Measurements from ENCODE around the gene SCNN1G. TPM values are rescaled to one million over a fixed set of nuclear protein-coding genes. Genes with fewer than 3 reads are reported as not detected.
"Not testable (repeated sequence)": the region's sequence is repeated elsewhere in the genome, so short reads cannot be mapped to it uniquely, and the experiment has no call there.

The SCNN1G gene
- total and polyA plus RNA-seq, 5 donors = 0.05 TPM; not detected in 4

DNA sequence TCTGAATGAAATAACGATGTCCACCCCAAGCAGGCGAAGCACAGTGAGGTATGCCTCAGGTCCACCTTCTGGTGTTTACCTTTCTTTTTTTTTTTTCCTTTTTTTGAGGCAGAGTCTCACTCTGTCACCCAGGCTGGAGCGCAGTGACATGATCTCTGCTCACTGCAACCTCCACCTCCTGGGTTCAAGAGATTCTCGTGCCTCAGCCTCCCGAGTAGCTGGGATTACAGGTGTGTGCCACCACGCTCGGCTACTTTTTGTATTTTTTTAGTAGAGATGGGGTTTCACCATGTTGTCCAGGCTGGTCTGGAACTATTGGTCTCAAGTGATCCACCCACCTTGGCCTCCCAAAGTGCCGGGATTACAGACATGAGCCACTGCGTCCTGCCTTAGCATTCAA, 38.2 kb upstream of the SCNN1G start:
- H3K27ac ChIP-seq (ENCODE audit: low read length); H3K27me3 ChIP-seq (ENCODE audit: control insufficient read depth, insufficient read depth); ATAC-seq; intact Hi-C loops (cut with DNase I); H3K4me3 ChIP-seq (ENCODE audit: low read length); DNase-seq; H3K9me3 ChIP-seq (ENCODE audit: control insufficient read depth, low read length): not testable (repeated sequence)
- WGBS = 98% methylated on average over 9 of the region's 9 CpGs
- peaks cover 10% of the 10 kb centered on the region for H3K4me1 ChIP-seq (ENCODE audit: control insufficient read depth, insufficient read depth, low read length)

DNA sequence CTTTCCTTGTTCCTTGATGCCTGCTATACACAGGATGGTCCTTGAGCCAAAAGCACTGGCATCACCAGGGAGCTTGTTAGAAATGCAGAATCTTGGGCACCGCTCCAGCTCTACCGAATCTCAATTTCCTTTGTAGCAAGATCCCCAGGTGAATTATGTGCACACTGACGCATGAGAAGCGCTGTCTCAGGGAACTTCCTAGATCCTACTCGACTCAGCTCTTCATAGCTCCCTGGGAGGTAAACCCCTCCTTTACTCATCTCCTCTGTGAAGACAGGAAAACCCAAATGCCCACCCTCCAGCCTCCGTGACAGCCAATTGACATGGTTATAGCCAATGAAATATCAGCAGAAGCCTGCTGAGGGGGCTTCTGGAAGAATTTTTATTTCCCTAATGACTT, 37.4 kb upstream of the SCNN1G start:
- Histone ChIP-seq H3K4me3 (ENCODE audit: low read length) (no peak overlapping the region), H3K27ac (ENCODE audit: low read length) (peak overlapping the region; percentile 2), H3K9me3 (ENCODE audit: control insufficient read depth, low read length) (no peaks in the 10 kb centered on the region), H3K27me3 (ENCODE audit: control insufficient read depth, insufficient read depth) (no peaks in the 10 kb centered on the region), H3K4me1 (ENCODE audit: control insufficient read depth, insufficient read depth, low read length) (peaks cover 10% of the 10 kb centered on the region)
- ATAC-seq (no peak), DNase-seq (no peak)
- 72% methylated on average over 6 of the region's 6 CpGs for WGBS
- intact Hi-C loops (cut with DNase I) = loop anchor here in 2 of 4 donors (5.0 kb wide), 2 partner anchors 58 to 63 kb away; no protein-coding TSS in a partner anchor

DNA sequence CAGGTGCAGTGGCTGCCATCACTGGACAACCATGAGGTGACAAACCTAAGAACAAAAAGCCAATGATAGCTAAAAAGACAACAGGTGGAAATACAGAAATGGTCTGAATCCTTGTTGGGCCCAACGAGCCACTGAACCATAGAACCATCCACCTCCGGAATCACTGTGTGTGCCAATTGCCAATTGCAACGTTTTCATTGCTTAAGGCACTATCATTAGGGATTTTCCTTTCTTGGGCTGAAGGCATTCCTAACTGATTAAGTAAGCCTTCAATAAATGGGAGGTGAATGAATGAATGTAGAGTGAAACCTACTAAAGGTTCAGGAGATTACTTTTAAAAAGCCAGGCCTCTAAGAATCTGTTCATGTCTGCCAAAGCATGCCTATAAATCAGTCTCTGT, 36.9 kb upstream of the SCNN1G start:
- no peak overlapping the region for H3K4me3 ChIP-seq (ENCODE audit: low read length)
- 48% methylated on average over 3 of the region's 3 CpGs for WGBS
- H3K4me1 ChIP-seq (ENCODE audit: control insufficient read depth, insufficient read depth, low read length) = peaks cover 10% of the 10 kb centered on the region
- intact Hi-C loops (cut with DNase I) = loop anchor here in 2 of 4 donors (5.0 kb wide), 2 partner anchors 58 to 63 kb away; no protein-coding TSS in a partner anchor
- no peak for DNase-seq
- no peak for ATAC-seq
- no peak overlapping the region for H3K27ac ChIP-seq (ENCODE audit: low read length)
- H3K27me3 ChIP-seq (ENCODE audit: control insufficient read depth, insufficient read depth) = no peaks in the 10 kb centered on the region
- H3K9me3 ChIP-seq (ENCODE audit: control insufficient read depth, low read length) = no peaks in the 10 kb centered on the region

DNA sequence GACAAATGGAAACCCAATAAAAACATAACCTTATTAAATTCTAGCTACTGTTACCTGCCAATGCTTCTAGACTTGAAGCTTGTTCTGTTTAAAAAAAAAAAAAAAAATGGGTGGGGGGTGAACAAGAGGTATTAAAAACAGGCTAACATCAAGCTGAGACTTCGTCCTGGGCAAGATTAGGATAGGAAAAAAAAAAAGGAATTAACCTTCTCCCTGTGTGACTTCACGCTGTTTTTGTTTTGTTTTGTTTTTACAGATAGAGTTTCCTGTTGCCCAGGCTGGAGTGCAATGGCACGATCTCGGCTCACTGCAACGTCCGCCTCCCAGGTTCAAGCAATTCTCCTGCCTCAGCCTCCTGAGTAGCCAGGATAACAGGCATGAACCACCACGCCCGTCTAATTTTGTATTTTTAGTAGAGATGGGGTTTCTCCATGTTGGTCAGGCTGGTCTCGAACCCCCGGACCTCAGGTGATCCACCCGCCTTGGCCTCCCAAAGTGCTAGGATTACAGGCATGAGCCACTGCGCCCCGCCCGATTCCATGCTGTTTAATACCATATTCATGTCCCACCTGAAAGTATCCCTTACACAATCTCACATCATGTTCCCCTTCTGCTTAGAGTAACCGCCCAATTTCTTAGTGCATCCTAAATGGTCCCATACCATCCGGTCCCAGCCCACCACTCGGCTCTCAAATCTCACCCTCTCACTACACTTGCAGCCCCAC, 35.5 kb upstream of the SCNN1G start:
- WGBS = 71% methylated on average over 17 of the region's 17 CpGs
- Histone ChIP-seq H3K4me1 (ENCODE audit: control insufficient read depth, insufficient read depth, low read length) (peaks cover 10% of the 10 kb centered on the region), H3K4me3 (ENCODE audit: low read length) (no peak overlapping the region), H3K9me3 (ENCODE audit: control insufficient read depth, low read length) (no peaks in the 10 kb centered on the region), H3K27ac (ENCODE audit: low read length) (no peak overlapping the region), H3K27me3 (ENCODE audit: control insufficient read depth, insufficient read depth) (no peaks in the 10 kb centered on the region)
- DNase-seq = no peak
- intact Hi-C loops (cut with DNase I) = loop anchor here in 2 of 4 donors (5.0 kb wide), 2 partner anchors 60 to 65 kb away; no protein-coding TSS in a partner anchor
- no peak for ATAC-seq

DNA sequence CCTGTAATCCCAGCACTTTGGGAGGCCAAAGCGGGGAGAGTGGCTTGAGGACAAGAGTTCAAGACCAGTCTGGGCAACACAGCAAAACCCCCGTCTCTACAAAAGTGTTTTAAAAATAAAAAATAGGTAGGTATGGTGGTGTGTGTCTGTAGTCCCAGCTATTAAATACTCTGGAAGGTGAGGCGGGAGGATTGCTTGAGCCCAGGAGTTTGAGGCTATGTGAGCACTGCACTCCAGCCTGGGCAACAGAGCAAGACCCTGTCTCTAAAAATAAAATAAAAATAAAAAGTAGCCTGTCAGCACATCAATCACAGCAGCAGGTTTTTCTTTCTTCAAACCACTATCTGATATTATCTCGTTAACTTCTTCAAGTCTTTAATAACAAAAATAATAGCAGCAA, 34.9 kb upstream of the SCNN1G start:
- Histone ChIP-seq H3K27ac (ENCODE audit: low read length) (no peak overlapping the region), H3K4me3 (ENCODE audit: low read length) (no peak overlapping the region), H3K9me3 (ENCODE audit: control insufficient read depth, low read length) (no peaks in the 10 kb centered on the region), H3K27me3 (ENCODE audit: control insufficient read depth, insufficient read depth) (no peaks in the 10 kb centered on the region), H3K4me1 (ENCODE audit: control insufficient read depth, insufficient read depth, low read length) (peaks cover 7% of the 10 kb centered on the region)
- 78% methylated on average over 4 of the region's 4 CpGs for WGBS
- intact Hi-C loops (cut with DNase I) = loop anchor here in 2 of 4 donors (5.0 kb wide), 2 partner anchors 60 to 65 kb away; no protein-coding TSS in a partner anchor
- no peak for DNase-seq
- ATAC-seq = no peak

DNA sequence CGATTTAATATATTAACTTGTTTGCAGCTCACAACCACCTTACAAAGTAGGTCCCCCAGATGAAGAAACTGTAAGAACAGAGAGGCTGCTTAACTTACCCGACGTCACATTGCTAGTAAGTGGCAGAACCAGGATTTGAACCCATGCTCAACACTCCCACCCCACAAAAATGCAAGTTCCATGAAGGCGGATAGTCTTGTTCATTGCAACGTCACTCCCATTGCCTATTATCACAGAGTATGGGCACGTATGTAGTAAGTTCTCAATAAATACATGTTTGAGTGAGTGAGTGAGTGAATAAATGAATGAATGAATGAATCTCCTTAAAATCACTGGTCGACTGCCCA, 34.4 kb upstream of the SCNN1G start:
- Histone ChIP-seq H3K27me3 (ENCODE audit: control insufficient read depth, insufficient read depth) (no peaks in the 10 kb centered on the region), H3K4me1 (ENCODE audit: control insufficient read depth, insufficient read depth, low read length) (peaks cover 7% of the 10 kb centered on the region), H3K4me3 (ENCODE audit: low read length) (peak overlapping the region; percentile 83), H3K9me3 (ENCODE audit: control insufficient read depth, low read length) (no peaks in the 10 kb centered on the region), H3K27ac (ENCODE audit: low read length) (peak overlapping the region; percentile 85)
- intact Hi-C loops (cut with DNase I) = loop anchor here in 2 of 4 donors (5.0 kb wide), 2 partner anchors 61 to 66 kb away; no protein-coding TSS in a partner anchor
- ATAC-seq (no peak), DNase-seq (no peak)
- 50% methylated on average over 7 of the region's 7 CpGs for WGBS

DNA sequence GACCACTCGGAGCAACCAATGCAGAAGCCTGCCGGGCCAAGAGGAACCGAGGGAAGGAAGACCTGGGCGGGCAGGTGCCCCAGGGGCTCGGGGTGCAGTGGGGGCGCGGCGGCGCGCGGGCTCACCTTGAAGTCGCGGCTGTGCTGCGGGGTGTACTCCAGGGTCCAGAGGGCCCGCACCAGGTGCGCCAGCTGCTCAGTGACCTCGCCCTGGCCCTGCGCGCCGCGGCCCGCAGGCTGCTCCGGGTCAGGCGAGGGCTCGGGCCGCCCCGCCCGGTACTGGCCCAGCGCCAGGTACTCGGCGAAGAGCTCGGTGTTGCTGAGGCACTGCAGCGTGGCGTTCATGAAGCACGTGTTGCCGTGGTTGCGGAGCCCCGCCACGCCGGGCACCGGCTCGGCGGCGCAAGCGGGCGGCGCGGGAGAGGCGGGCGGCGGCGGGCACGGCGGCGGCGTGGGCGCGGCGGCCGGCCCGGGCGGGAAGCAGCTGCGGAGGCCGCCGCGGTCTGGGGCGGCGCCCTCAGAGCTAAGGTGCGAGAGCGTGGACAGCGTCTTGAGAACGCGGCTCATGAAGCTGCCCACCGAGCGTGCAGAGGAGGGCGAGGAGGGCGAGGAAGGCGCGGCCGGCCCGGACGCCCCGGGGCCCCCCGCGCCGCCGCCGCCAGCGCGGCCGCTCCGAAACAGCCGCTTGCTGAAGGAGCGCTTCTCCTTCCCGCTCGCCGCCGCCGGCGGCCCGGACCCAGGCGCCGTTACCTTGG, 33.9 kb upstream of the SCNN1G start:
- H3K27ac ChIP-seq (ENCODE audit: low read length) = peak overlapping the region; percentile 85
- WGBS = under 1% methylated on average over 103 of the region's 103 CpGs
- DNase-seq = peak; percentile 80 to 93 (median 91)
- H3K27me3 ChIP-seq (ENCODE audit: control insufficient read depth, insufficient read depth) = no peaks in the 10 kb centered on the region
- ATAC-seq = peak; percentile 68
- intact Hi-C loops (cut with DNase I) = loop anchor here in 2 of 4 donors (5.0 kb wide), 2 partner anchors 61 to 66 kb away; no protein-coding TSS in a partner anchor
- peak overlapping the region; percentile 83 for H3K4me3 ChIP-seq (ENCODE audit: low read length)
- no peaks in the 10 kb centered on the region for H3K9me3 ChIP-seq (ENCODE audit: control insufficient read depth, low read length)
- peaks cover 5% of the 10 kb centered on the region for H3K4me1 ChIP-seq (ENCODE audit: control insufficient read depth, insufficient read depth, low read length)

DNA sequence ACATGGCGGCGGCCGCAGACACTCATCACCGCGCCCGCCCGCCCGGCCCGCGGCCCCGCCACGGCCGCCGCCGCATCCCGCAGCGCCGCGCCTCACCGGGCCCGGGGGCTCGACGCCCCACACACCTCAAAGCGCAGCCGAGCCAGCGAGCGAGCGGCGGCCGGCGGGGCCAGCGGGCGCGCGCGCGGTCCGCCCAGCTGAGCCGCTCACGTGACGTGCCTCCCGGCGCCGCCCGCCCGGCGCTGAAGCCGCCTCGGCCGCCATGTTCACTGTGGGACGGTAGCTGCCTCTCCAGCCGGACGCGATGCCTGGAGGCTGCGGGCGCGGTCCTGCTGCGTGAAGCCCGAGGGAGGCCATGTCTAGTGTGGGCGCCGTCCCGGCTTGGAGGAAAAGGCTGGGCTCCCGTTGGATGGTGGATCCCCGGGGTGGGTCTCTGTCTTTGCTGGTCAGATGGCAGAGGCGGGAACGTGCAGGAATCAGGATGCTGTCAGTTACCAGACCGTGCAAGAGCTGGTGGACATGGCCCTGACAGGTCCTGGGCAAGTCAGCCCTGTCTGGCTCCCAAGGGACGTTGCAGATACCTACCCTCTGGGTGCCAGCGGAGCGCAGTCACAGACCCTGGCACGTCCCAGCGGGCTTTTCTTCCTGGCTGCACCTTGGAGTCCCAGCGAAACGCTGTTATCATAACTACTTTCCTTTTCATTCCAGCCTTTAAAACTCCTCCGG, 33.1 kb upstream of the SCNN1G start, which contains the start of gene USP31:
TSS of gene USP31 (minus strand) at position 186 of the 726 bp plus-strand sequence. CDS start at position 4, 182 bp downstream.
- Histone ChIP-seq H3K4me3 (ENCODE audit: low read length) (peak within 1 kb of the TSS; percentile 83), H3K9me3 (ENCODE audit: control insufficient read depth, low read length) (no peaks in the 10 kb centered on the region), H3K27ac (ENCODE audit: low read length) (peak within 1 kb of the TSS; percentile 85), H3K4me1 (ENCODE audit: control insufficient read depth, insufficient read depth, low read length) (peaks cover 5% of the 10 kb centered on the region), H3K27me3 (ENCODE audit: control insufficient read depth, insufficient read depth) (no peaks in the 10 kb centered on the region)
- intact Hi-C loops (cut with DNase I) = loop anchor here in 2 of 4 donors (5.0 kb wide), 2 partner anchors 62 to 67 kb away; no protein-coding TSS in a partner anchor
- DNase-seq (peak; percentile 97 to 99 (median 98)), ATAC-seq (peak; percentile 99)
- under 1% methylated on average over 75 of the region's 75 CpGs for WGBS

DNA sequence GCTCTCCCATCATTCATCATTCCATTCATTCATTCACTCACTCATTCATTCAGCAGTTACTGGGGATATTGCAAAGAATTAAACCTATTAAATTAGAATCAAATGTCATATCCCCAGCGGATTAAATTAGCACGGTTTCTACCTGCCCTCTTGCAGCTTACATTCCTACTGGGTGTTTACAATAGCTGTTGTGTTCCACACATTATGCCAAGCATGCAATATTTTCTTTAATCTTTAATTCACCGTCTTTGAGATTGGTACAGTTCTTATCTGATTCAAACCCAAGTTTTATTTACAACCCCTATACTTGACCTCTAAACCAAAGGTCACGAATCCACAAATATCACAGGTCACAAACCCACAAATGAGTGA, 32.6 kb upstream of the SCNN1G start:
- no peak overlapping the region for H3K27ac ChIP-seq (ENCODE audit: low read length)
- intact Hi-C loops (cut with DNase I) = loop anchor here in 2 of 4 donors (5.0 kb wide), 2 partner anchors 63 to 68 kb away; no protein-coding TSS in a partner anchor
- 53% methylated on average over 4 of the region's 4 CpGs for WGBS
- no peaks in the 10 kb centered on the region for H3K27me3 ChIP-seq (ENCODE audit: control insufficient read depth, insufficient read depth)
- ATAC-seq (no peak), DNase-seq (no peak)
- H3K4me3 ChIP-seq (ENCODE audit: low read length) = peak overlapping the region; percentile 31
- peaks cover 4% of the 10 kb centered on the region for H3K4me1 ChIP-seq (ENCODE audit: control insufficient read depth, insufficient read depth, low read length)
- no peaks in the 10 kb centered on the region for H3K9me3 ChIP-seq (ENCODE audit: control insufficient read depth, low read length)

DNA sequence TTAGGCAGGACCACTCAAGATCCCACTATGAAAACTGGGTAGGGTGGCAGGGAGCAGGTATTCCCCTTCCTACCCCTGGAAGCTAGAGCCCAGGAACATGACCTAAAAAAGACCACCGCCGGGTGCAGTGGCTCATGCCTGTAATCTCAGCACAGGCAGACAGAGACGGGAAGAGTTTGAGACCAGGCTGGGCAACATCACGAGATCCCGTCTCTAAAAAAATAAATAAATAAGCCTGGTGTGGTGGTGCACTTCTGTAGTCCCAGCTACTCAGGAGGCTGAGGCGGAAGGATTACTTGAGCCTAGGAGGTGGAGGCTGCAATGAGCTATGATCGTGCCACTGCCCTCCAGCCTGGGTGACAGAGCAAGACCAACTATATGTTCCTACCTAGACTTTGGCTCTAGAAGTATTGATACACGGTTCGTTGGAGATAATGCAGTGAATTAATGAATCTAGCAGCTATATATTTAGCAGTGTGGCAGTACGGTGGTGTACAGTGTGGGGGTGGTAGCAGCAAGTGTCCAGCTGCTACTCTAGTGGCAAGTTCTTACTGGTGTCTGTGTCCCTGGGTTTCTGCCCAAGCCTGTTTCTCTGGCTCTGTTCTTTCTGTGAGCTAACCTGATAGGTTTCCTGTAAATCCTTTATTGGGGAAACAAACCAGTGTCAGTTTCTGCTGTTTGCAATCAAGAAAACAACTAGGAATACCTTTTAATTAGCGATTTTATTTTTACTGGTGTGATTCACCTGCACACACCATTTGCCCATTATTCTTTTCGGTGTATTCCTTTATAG, 30.0 kb upstream of the SCNN1G start:
- Histone ChIP-seq H3K4me1 (ENCODE audit: control insufficient read depth, insufficient read depth, low read length) (no peaks in the 10 kb centered on the region), H3K27me3 (ENCODE audit: control insufficient read depth, insufficient read depth) (no peaks in the 10 kb centered on the region), H3K9me3 (ENCODE audit: control insufficient read depth, low read length) (no peaks in the 10 kb centered on the region), H3K27ac (ENCODE audit: low read length) (no peak overlapping the region), H3K4me3 (ENCODE audit: low read length) (no peak overlapping the region)
- 78% methylated on average over 12 of the region's 12 CpGs for WGBS
- ATAC-seq = no peak
- DNase-seq = no peak
- intact Hi-C loops (cut with DNase I) = no loop called here

All from right cardiac atrium (tissue), 5 donors.